ENCODE measurements around the gene TBX3.

Gene TBX3

GRCh38 chr12:114667669-114668150, 16.3 kb downstream of the TBX3 start:
- no peak for TF ChIP-seq YY1 (IDR thresholded peaks at IDR 0.05; ENCODE audit: low read depth)
- TF ChIP-seq RAD21 (IDR thresholded peaks at IDR 0.05; ENCODE audit: low read depth) = no peak
- no peak for TF ChIP-seq CREB1 (IDR thresholded peaks at IDR 0.05; ENCODE audit: low read depth)
- no peak for TF ChIP-seq TCF12 (IDR thresholded peaks at IDR 0.05; ENCODE audit: low read depth)
- TF ChIP-seq EP300 (IDR thresholded peaks at IDR 0.05; ENCODE audit: borderline replicate concordance) = no peak
- TF ChIP-seq CEBPB (IDR thresholded peaks at IDR 0.05) = no peak
- TF ChIP-seq REST (IDR thresholded peaks at IDR 0.05; ENCODE audit: low read depth) = no peak
- TF ChIP-seq MAX (IDR thresholded peaks at IDR 0.05) = no peak
- TF ChIP-seq TAF1 (IDR thresholded peaks at IDR 0.05; ENCODE audit: low read depth) = no peak
- no peak for TF ChIP-seq FOXM1 (IDR thresholded peaks at IDR 0.05; ENCODE audit: borderline replicate concordance, low read depth)
- no peak for TF ChIP-seq TEAD4 (IDR thresholded peaks at IDR 0.05)
- no peak for TF ChIP-seq ZBTB7A (IDR thresholded peaks at IDR 0.05; ENCODE audit: low read depth)

DNA sequence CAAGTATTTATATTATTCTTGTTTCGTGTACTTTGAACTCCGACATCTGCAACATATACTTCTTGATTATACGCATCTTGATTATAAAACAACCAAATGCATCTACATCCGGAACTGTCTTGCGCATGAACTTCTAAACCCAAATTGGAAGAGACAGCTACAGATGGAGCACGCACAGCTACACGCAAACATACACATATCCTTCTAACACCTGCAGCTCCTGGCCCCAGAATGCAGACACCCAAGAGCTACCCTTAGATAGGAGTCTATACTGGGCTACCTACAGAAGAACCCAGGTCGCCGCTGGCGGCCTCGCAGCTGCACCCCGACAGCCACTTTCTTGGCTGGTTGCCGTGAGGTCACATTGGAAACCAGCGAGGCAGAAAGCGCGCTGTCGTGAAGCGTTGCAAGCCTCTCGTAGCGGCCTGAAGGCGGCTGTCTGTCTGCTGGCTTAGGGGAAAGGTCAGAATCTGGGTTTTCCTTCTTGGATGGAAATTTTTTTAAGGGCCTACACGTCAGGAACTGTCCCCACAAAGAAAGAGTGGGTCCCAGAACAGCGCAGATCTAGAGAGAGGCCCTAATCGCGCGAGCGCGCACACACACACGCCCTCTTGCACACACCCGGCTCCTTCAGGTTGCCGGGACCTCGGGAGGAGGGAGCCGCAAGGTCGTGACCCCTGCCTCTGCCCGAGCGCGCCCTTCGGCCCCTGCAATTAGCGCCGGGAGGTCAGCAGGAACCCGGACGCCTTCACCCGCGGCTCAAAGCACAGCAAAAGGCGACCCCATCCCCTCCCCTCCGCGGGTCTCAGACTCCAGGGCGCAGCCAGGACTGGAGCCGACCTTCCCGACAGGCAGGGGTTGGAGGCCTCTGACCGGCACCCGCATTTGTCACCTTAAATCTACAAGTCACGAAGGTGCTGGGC, 17.0 kb downstream of the TBX3 start:
- TF ChIP-seq YY1 (IDR thresholded peaks at IDR 0.05; ENCODE audit: low read depth) (no peak), TCF12 (IDR thresholded peaks at IDR 0.05; ENCODE audit: low read depth) (no peak)

- TF ChIP-seq CEBPB (IDR thresholded peaks at IDR 0.05) = no peak
- TF ChIP-seq USF1 (IDR thresholded peaks at IDR 0.05) = no peak
- no peak for TF ChIP-seq FOXM1 (IDR thresholded peaks at IDR 0.05; ENCODE audit: borderline replicate concordance, low read depth)
- TF ChIP-seq EGR1 (IDR thresholded peaks at IDR 0.05) = no peak
- no peak for TF ChIP-seq YY1 (IDR thresholded peaks at IDR 0.05; ENCODE audit: low read depth)
- no peak for TF ChIP-seq ZBTB7A (IDR thresholded peaks at IDR 0.05; ENCODE audit: low read depth)
- no peak for TF ChIP-seq TCF12 (IDR thresholded peaks at IDR 0.05; ENCODE audit: low read depth)
These were observed 18.3 kb downstream of the TBX3 start for GRCh38 chr12:114665411-114666260.

DNA sequence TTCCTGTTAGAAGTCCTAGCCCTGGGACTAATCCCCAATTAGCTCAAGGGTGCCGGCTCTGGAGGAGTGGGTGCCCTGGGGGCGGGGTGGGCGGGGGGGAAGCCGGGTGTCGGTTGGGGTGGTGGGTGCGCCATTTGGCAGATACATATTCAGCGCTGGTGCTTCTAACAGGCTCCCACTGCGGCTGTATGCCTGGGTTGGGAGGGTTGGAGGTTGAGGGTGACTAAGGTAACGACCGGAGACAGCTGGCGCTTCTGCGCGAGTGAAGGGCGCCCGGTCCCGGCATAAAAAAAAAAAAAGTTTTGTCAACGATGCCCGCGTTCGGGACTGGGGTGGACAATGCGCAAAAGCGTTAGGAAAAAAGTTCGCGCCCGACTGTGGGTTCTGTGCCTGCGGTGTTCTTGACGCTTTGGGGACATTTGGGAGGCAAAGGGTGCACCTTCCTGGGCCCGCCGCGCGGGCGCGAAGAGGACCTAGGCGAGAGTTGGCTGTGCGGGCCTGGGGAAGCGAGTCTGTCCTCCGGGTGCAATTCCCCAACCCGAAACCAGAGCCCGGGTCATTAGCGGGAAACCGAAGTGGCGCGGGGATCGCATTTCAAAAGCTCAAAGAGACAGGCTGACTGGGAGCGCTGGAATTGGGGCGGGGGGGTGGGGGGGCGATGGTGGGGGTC, 19.2 kb downstream of the TBX3 start:
- TF ChIP-seq TEAD4 (IDR thresholded peaks at IDR 0.05) (no peak), CEBPB (IDR thresholded peaks at IDR 0.05) (no peak), EGR1 (IDR thresholded peaks at IDR 0.05) (no peak), NFIC (IDR thresholded peaks at IDR 0.05) (no peak), EP300 (IDR thresholded peaks at IDR 0.05; ENCODE audit: borderline replicate concordance) (no peak), ZBTB7A (IDR thresholded peaks at IDR 0.05; ENCODE audit: low read depth) (no peak), TCF12 (IDR thresholded peaks at IDR 0.05; ENCODE audit: low read depth) (no peak), TAF1 (IDR thresholded peaks at IDR 0.05; ENCODE audit: low read depth) (no peak), FOXM1 (IDR thresholded peaks at IDR 0.05; ENCODE audit: borderline replicate concordance, low read depth) (no peak), YY1 (IDR thresholded peaks at IDR 0.05; ENCODE audit: low read depth) (no peak), REST (IDR thresholded peaks at IDR 0.05; ENCODE audit: low read depth) (no peak), CREB1 (IDR thresholded peaks at IDR 0.05; ENCODE audit: low read depth) (no peak), MAX (IDR thresholded peaks at IDR 0.05) (no peak), USF1 (IDR thresholded peaks at IDR 0.05) (no peak), RAD21 (IDR thresholded peaks at IDR 0.05; ENCODE audit: low read depth) (no peak)
